Neural cell (in vitro differentiated cells): Measurements from ENCODE around the gene AKT3.

Experiments used
- CTCF ChIP-seq: fragments of 450-650 bp; IDR thresholded peaks from 2 replicates; pipeline ENCODE4 v1.5.1; 2014; ENCODE audit warnings: antibody characterized with exemption, mild to moderate bottlenecking, moderate library complexity; ENCODE audit not compliant: poor library complexity, severe bottlenecking
- EP300 ChIP-seq: fragments of 450-650 bp; conservative IDR thresholded peaks from 2 replicates; pipeline ENCODE4 v1.6.1; 2014; ENCODE audit warnings: antibody characterized with exemption, mild to moderate bottlenecking, moderate library complexity; ENCODE audit not compliant: poor library complexity, severe bottlenecking
- EZH2 ChIP-seq: fragments of 200-600, 300-800 bp; shearing (Covaris generic), sonication (generic); IDR thresholded peaks from 2 replicates; pipeline ENCODE4 v1.6.1; 2014; ENCODE audit warnings: antibody characterized with exemption, low read length, borderline replicate concordance, mild to moderate bottlenecking; ENCODE audit not compliant: insufficient read depth, poor library complexity, severe bottlenecking
- POLR2AphosphoS5 ChIP-seq: IDR thresholded peaks from 2 replicates; pipeline ENCODE4 v1.6.1; 2012
- RAD21 ChIP-seq: fragments of 450-650 bp; conservative IDR thresholded peaks from 2 replicates; pipeline ENCODE4 v1.6.1; 2014; ENCODE audit warnings: antibody characterized with exemption, mild to moderate bottlenecking, moderate library complexity
- REST ChIP-seq: IDR thresholded peaks from 2 replicates; pipeline ENCODE4 v1.6.1; 2012; ENCODE audit warnings: borderline replicate concordance
- SMC3 ChIP-seq: fragments of 450-650 bp; conservative IDR thresholded peaks from 2 replicates; pipeline ENCODE4 v1.6.1; 2014; ENCODE audit warnings: antibody characterized with exemption, mild to moderate bottlenecking, moderate library complexity; ENCODE audit not compliant: poor library complexity

GRCh38 chr1:243845888-243846287 lies 4.2 kb downstream of the AKT3 start:
- TF ChIP-seq EZH2 (no peak), EP300 (no peak), SMC3 (no peak), RAD21 (no peak), CTCF (no peak), REST (no peak), POLR2AphosphoS5 (no peak)
